HG03060 (cell line): Measurements from ENCODE around the gene SCNN1A.

Experiments used
- ATAC-seq: cut with Tn5 transposase; IDR thresholded peaks from one replicate; pipeline ENCODE4 v1.9.1; 2021; ENCODE audit warnings: low read depth, moderate number of reproducible peaks; ENCODE audit not compliant: unreplicated experiment

Gene SCNN1A

GRCh38 chr12:6322352-6322751, 53.0 kb downstream of the SCNN1A start:
- ATAC-seq, result no peak

- ATAC-seq, result no peak
Measured at GRCh38 chr12:6321905-6322304, 53.5 kb downstream of the SCNN1A start.

GRCh38 chr12:6319446-6319845, 55.9 kb downstream of the SCNN1A start:
- ATAC-seq, result no peak

GRCh38 chr12:6318440-6318879, 56.9 kb downstream of the SCNN1A start:
- no peak for ATAC-seq

GRCh38 chr12:6317693-6318439, 57.5 kb downstream of the SCNN1A start:
- no peak for ATAC-seq

GRCh38 chr12:6316921-6317692, 58.3 kb downstream of the SCNN1A start:
- ATAC-seq, result no peak

- no peak for ATAC-seq
Measured at GRCh38 chr12:6315704-6316597, 59.4 kb downstream of the SCNN1A start.

- ATAC-seq, result no peak
Measured at GRCh38 chr12:6315184-6315583, 60.2 kb downstream of the SCNN1A start.

GRCh38 chr12:6314776-6315175, 60.6 kb downstream of the SCNN1A start:
- ATAC-seq, result no peak

GRCh38 chr12:6313326-6313940, 61.9 kb downstream of the SCNN1A start:
- ATAC-seq, result no peak

- no peak for ATAC-seq
Measured at GRCh38 chr12:6312529-6313325, 62.6 kb downstream of the SCNN1A start.

GRCh38 chr12:6311822-6312528, 63.4 kb downstream of the SCNN1A start:
- no peak for ATAC-seq

GRCh38 chr12:6310771-6311610, 64.4 kb downstream of the SCNN1A start:
- ATAC-seq, result no peak

- no peak for ATAC-seq
Measured at GRCh38 chr12:6307529-6307928, 67.8 kb downstream of the SCNN1A start.

- no peak for ATAC-seq
Measured at GRCh38 chr12:6306599-6307220, 68.7 kb downstream of the SCNN1A start.

GRCh38 chr12:6306151-6306550, 69.2 kb downstream of the SCNN1A start:
- no peak for ATAC-seq

GRCh38 chr12:6303071-6303470, 72.3 kb downstream of the SCNN1A start:
- no peak for ATAC-seq

GRCh38 chr12:6302621-6303020, 72.7 kb downstream of the SCNN1A start:
- no peak for ATAC-seq
